ENCODE results near the gene ZBTB45. TPM values are rescaled to one million over a fixed set of nuclear protein-coding genes. Genes with fewer than 3 reads are reported as not detected.

ZBTB45 gene
- polyA plus RNA-seq, 1 donor from 2014 or later = 6.8 TPM

DNA sequence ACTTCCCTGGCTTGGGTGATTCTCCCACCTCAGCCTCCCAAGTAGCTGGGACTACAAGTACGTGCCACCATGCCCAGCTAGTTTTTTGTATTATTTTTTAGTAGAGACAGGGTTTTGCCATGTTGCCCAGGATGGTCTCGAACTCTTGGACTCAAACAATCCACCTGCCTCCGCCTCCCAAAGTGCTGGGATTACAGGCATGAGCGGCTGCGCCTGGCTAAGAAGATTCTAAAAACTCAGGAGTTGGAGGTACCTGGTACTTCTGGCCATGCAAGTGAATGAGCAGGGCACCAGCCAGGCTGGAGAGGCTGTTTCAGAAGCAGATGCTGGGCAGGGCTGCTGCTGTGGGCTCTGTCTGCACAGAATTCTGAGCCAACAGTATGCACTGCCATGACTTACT is 47.4 kb upstream of the ZBTB45 start:
- no peak overlapping the region for H3K9ac ChIP-seq (ENCODE audit: low read length)
- H2AFZ ChIP-seq (ENCODE audit: low read depth, low read length) = no peak overlapping the region
- H3K27me3 ChIP-seq (ENCODE audit: insufficient read depth, low read depth, low read length) = no peaks in the 10 kb centered on the region

DNA sequence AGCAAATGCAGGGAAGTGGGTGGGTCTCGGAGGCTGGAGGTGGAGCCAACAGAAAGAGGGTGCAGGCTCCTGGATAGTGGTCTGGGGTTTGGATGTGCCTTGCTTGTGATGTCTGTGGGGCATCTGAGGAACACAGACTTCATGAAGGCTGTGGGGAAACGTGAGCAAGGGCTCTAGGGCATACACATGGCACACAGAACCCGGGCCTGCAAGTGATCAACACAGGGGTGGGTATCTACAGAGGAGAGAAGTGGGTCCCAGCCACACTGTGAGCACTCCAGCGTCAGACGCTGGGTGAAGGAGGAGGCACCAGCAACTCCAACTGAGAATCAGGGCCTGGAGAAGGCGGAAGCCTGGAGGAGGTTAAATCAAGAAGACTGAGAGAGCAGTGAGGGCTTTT is 44.2 kb upstream of the ZBTB45 start:
- H3K79me2 ChIP-seq (replicated peaks; ENCODE audit: insufficient read depth, low read length) = no peaks in the 10 kb centered on the region
- H3F3A ChIP-seq (ENCODE audit: insufficient read depth, low read length, poor library complexity, severe bottlenecking) = peaks cover 7% of the 10 kb centered on the region
- no peak for TF ChIP-seq TAF1 (IDR thresholded peaks at IDR 0.05; ENCODE audit: low read depth)
- TF ChIP-seq, protein P1, sequence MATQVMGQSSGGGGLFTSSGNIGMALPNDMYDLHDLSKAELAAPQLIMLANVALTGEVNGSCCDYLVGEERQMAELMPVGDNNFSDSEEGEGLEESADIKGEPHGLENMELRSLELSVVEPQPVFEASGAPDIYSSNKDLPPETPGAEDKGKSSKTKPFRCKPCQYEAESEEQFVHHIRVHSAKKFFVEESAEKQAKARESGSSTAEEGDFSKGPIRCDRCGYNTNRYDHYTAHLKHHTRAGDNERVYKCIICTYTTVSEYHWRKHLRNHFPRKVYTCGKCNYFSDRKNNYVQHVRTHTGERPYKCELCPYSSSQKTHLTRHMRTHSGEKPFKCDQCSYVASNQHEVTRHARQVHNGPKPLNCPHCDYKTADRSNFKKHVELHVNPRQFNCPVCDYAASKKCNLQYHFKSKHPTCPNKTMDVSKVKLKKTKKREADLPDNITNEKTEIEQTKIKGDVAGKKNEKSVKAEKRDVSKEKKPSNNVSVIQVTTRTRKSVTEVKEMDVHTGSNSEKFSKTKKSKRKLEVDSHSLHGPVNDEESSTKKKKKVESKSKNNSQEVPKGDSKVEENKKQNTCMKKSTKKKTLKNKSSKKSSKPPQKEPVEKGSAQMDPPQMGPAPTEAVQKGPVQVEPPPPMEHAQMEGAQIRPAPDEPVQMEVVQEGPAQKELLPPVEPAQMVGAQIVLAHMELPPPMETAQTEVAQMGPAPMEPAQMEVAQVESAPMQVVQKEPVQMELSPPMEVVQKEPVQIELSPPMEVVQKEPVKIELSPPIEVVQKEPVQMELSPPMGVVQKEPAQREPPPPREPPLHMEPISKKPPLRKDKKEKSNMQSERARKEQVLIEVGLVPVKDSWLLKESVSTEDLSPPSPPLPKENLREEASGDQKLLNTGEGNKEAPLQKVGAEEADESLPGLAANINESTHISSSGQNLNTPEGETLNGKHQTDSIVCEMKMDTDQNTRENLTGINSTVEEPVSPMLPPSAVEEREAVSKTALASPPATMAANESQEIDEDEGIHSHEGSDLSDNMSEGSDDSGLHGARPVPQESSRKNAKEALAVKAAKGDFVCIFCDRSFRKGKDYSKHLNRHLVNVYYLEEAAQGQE (IDR thresholded peaks at IDR 0.05; ENCODE audit: borderline replicate concordance) = no peak
- no peak for TF ChIP-seq MXI1 (conservative IDR thresholded peaks at IDR 0.05; ENCODE audit: poor library complexity, severe bottlenecking)
- TF ChIP-seq SMC3 (conservative IDR thresholded peaks at IDR 0.05; ENCODE audit: poor library complexity) = no peak
- TF ChIP-seq EZH2 (IDR thresholded peaks at IDR 0.05; ENCODE audit: borderline replicate concordance, insufficient read depth, low read length, poor library complexity, severe bottlenecking) = no peak
- TF ChIP-seq EP300 (conservative IDR thresholded peaks at IDR 0.05; ENCODE audit: poor library complexity, severe bottlenecking) = no peak
- no peak for TF ChIP-seq POLR2AphosphoS5 (IDR thresholded peaks at IDR 0.05)
- TF ChIP-seq, protein P2, sequence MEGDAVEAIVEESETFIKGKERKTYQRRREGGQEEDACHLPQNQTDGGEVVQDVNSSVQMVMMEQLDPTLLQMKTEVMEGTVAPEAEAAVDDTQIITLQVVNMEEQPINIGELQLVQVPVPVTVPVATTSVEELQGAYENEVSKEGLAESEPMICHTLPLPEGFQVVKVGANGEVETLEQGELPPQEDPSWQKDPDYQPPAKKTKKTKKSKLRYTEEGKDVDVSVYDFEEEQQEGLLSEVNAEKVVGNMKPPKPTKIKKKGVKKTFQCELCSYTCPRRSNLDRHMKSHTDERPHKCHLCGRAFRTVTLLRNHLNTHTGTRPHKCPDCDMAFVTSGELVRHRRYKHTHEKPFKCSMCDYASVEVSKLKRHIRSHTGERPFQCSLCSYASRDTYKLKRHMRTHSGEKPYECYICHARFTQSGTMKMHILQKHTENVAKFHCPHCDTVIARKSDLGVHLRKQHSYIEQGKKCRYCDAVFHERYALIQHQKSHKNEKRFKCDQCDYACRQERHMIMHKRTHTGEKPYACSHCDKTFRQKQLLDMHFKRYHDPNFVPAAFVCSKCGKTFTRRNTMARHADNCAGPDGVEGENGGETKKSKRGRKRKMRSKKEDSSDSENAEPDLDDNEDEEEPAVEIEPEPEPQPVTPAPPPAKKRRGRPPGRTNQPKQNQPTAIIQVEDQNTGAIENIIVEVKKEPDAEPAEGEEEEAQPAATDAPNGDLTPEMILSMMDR (IDR thresholded peaks at IDR 0.05; ENCODE audit: poor library complexity, severe bottlenecking) = no peak
- no peak for TF ChIP-seq RAD21 (conservative IDR thresholded peaks at IDR 0.05)
- no peak overlapping the region for H3K4me2 ChIP-seq (ENCODE audit: low read length)
- no peaks in the 10 kb centered on the region for H4K20me1 ChIP-seq (ENCODE audit: insufficient read depth)
- no peak overlapping the region for H3K27ac ChIP-seq (ENCODE audit: low read length)
- H3K27me3 ChIP-seq (ENCODE audit: insufficient read depth, low read depth, low read length) = no peaks in the 10 kb centered on the region
- no peak overlapping the region for H3K4me3 ChIP-seq (ENCODE audit: low read length)
- H2AFZ ChIP-seq (ENCODE audit: low read depth, low read length) = no peak overlapping the region
- H3K9me3 ChIP-seq (ENCODE audit: low read length) = no peaks in the 10 kb centered on the region
- no peaks in the 10 kb centered on the region for H3K36me3 ChIP-seq (ENCODE audit: insufficient read depth, low read length)
- no peak overlapping the region for H3K9ac ChIP-seq (ENCODE audit: low read length)
- no peaks in the 10 kb centered on the region for H3K9me2 ChIP-seq (ENCODE audit: insufficient read depth, low read length)

More for the DNA sequence above, 47.4 kb upstream of the ZBTB45 start:
- no peaks in the 10 kb centered on the region for H3F3A ChIP-seq (ENCODE audit: insufficient read depth, low read length, poor library complexity, severe bottlenecking)
- H3K27ac ChIP-seq (ENCODE audit: low read length) = no peak overlapping the region
- H3K9me2 ChIP-seq (ENCODE audit: insufficient read depth, low read length) = no peaks in the 10 kb centered on the region
- TF ChIP-seq, protein P1 (IDR thresholded peaks at IDR 0.05; ENCODE audit: borderline replicate concordance) = no peak
- no peak for TF ChIP-seq EP300 (conservative IDR thresholded peaks at IDR 0.05; ENCODE audit: poor library complexity, severe bottlenecking)
- no peak for TF ChIP-seq MXI1 (conservative IDR thresholded peaks at IDR 0.05; ENCODE audit: poor library complexity, severe bottlenecking)
- no peak for TF ChIP-seq SMC3 (conservative IDR thresholded peaks at IDR 0.05; ENCODE audit: poor library complexity)
- TF ChIP-seq, protein P2 (IDR thresholded peaks at IDR 0.05; ENCODE audit: poor library complexity, severe bottlenecking) = no peak
- TF ChIP-seq RAD21 (conservative IDR thresholded peaks at IDR 0.05) = no peak
- no peak for TF ChIP-seq POLR2AphosphoS5 (IDR thresholded peaks at IDR 0.05)
- no peak for TF ChIP-seq TAF1 (IDR thresholded peaks at IDR 0.05; ENCODE audit: low read depth)
- TF ChIP-seq EZH2 (IDR thresholded peaks at IDR 0.05; ENCODE audit: borderline replicate concordance, insufficient read depth, low read length, poor library complexity, severe bottlenecking) = no peak
- H3K4me3 ChIP-seq (ENCODE audit: low read length) = no peak overlapping the region
- no peaks in the 10 kb centered on the region for H4K20me1 ChIP-seq (ENCODE audit: insufficient read depth)
- H3K79me2 ChIP-seq (replicated peaks; ENCODE audit: insufficient read depth, low read length) = no peaks in the 10 kb centered on the region
- no peak overlapping the region for H3K4me2 ChIP-seq (ENCODE audit: low read length)
- H3K36me3 ChIP-seq (ENCODE audit: insufficient read depth, low read length) = no peaks in the 10 kb centered on the region
- H3K9me3 ChIP-seq (ENCODE audit: low read length) = no peaks in the 10 kb centered on the region

All from neural cell (in vitro differentiated cells).